Upper lobe of left lung (tissue), 4 donors: ENCODE results near the gene SCAMP5.

ENCODE experiments used
- CTCF ChIP-seq, 6 experiments: fragments of 450-650 bp in 4 of 6; fragments of 200-600 bp in 2 of 6; sonication (generic) in 2 of 6; IDR thresholded peaks; one replicate each; pipeline ENCODE4 v1.5.1; 2016 to 2019; ENCODE audit warnings: antibody characterized with exemption in 6 of 6
- POLR2A ChIP-seq, 4 donors: fragments of 450-650 bp; IDR thresholded peaks; one replicate each; pipeline ENCODE4 v1.5.1; 2016 to 2017; ENCODE audit warnings: antibody characterized with exemption in 4 of 4, mild to moderate bottlenecking in 2 of 4

GRCh38 chr15:75007216-75007615, 11.9 kb downstream of the SCAMP5 start:
- TF ChIP-seq CTCF (IDR thresholded peaks at IDR 0.05), result no peak
- TF ChIP-seq POLR2A (IDR thresholded peaks at IDR 0.05), result no peak
